Measurements from ENCODE around the gene ZFYVE26. TPM values are rescaled to one million over a fixed set of nuclear protein-coding genes. Genes with fewer than 3 reads are reported as not detected.
"Not testable (repeated sequence)": the region's sequence is repeated elsewhere in the genome, so short reads cannot be mapped to it uniquely, and the experiment has no call there.

Gene ZFYVE26
- total RNA-seq, 1 donor from 2014 or later, result 19.3 TPM

- no peak for DNase-seq (ENCODE audit: low spot score in 2 of 2)
- no peak for TF ChIP-seq CTCF (IDR thresholded peaks at IDR 0.05)
Observed at GRCh38 chr14:67718265-67718664, 98.1 kb downstream of the ZFYVE26 start.

GRCh38 chr14:67717048-67717447, 99.3 kb downstream of the ZFYVE26 start:
- no peaks in the 10 kb centered on the region for H3K27me3 ChIP-seq
- intact Hi-C loops (cut with DNase I), result no loop called here
- H3K36me3 ChIP-seq, result no peaks in the 10 kb centered on the region
- TF ChIP-seq CTCF (IDR thresholded peaks at IDR 0.05), result no peak
- no peaks in the 10 kb centered on the region for H3K9me3 ChIP-seq
- H3K27ac ChIP-seq, result no peak overlapping the region
- H3K4me1 ChIP-seq, result peaks cover 0 to 2% of the 10 kb centered on the region in 2 donors
- no peak for DNase-seq (ENCODE audit: low spot score in 2 of 2)
- H3K4me3 ChIP-seq, result no peak overlapping the region

More at GRCh38 chr14:67718265-67718664, 98.1 kb downstream of the ZFYVE26 start:
- Histone ChIP-seq H3K9me3 (no peaks in the 10 kb centered on the region), H3K36me3 (no peaks in the 10 kb centered on the region), H3K4me3 (no peak overlapping the region), H3K27ac (no peak overlapping the region), H3K4me1 (peaks cover 0 to 2% of the 10 kb centered on the region in 2 donors), H3K27me3 (no peaks in the 10 kb centered on the region)
- intact Hi-C loops (cut with DNase I), result no loop called here

- Histone ChIP-seq H3K4me1 (no peaks in the 10 kb centered on the region), H3K36me3 (no peaks in the 10 kb centered on the region), H3K27me3 (no peaks in the 10 kb centered on the region), H3K27ac (no peak overlapping the region), H3K4me3 (no peak overlapping the region), H3K9me3 (no peaks in the 10 kb centered on the region)
- DNase-seq (ENCODE audit: low spot score in 2 of 2), result no peak
- intact Hi-C loops (cut with DNase I), result no loop called here
- no peak for TF ChIP-seq CTCF (IDR thresholded peaks at IDR 0.05)
Observed at GRCh38 chr14:67710209-67710608, 106.2 kb downstream of the ZFYVE26 start.

GRCh38 chr14:67709796-67710195, 106.6 kb downstream of the ZFYVE26 start:
- H3K27me3 ChIP-seq; DNase-seq (ENCODE audit: low spot score in 2 of 2); H3K4me3 ChIP-seq; H3K27ac ChIP-seq; H3K9me3 ChIP-seq; intact Hi-C loops (cut with DNase I); H3K4me1 ChIP-seq; H3K36me3 ChIP-seq: not testable (repeated sequence)

- H3K27ac ChIP-seq; H3K27me3 ChIP-seq; H3K4me3 ChIP-seq; H3K9me3 ChIP-seq; H3K36me3 ChIP-seq; DNase-seq (ENCODE audit: low spot score in 2 of 2); H3K4me1 ChIP-seq; intact Hi-C loops (cut with DNase I): not testable (repeated sequence)
Observed at GRCh38 chr14:67709346-67709745, 107.0 kb downstream of the ZFYVE26 start.

- TF ChIP-seq CTCF (IDR thresholded peaks at IDR 0.05), result no peak
- no peaks in the 10 kb centered on the region for H3K27me3 ChIP-seq
- H3K4me1 ChIP-seq, result no peaks in the 10 kb centered on the region
- H3K27ac ChIP-seq, result no peak overlapping the region
- H3K4me3 ChIP-seq, result no peak overlapping the region
- no peaks in the 10 kb centered on the region for H3K9me3 ChIP-seq
- no peak for DNase-seq (ENCODE audit: low spot score in 2 of 2)
- no peaks in the 10 kb centered on the region for H3K36me3 ChIP-seq
- intact Hi-C loops (cut with DNase I), result no loop called here
Observed at GRCh38 chr14:67705211-67705610, 111.2 kb downstream of the ZFYVE26 start.

- H3K4me3 ChIP-seq, result no peak overlapping the region
- no peaks in the 10 kb centered on the region for H3K9me3 ChIP-seq
- intact Hi-C loops (cut with DNase I), result loop anchor here (1.0 to 5.0 kb wide), 6 partner anchors 37 to 277 kb away; partner anchors contain the start of genes ARG2 and PIGH
- TF ChIP-seq CTCF (IDR thresholded peaks at IDR 0.05), result peak; percentile 63 to 79 (median 68)
- H3K27me3 ChIP-seq, result no peaks in the 10 kb centered on the region
- no peaks in the 10 kb centered on the region for H3K36me3 ChIP-seq
- no peaks in the 10 kb centered on the region for H3K4me1 ChIP-seq
- DNase-seq (ENCODE audit: low spot score in 2 of 2), result no peak
- H3K27ac ChIP-seq, result no peak overlapping the region
Observed at GRCh38 chr14:67704484-67705089, 111.8 kb downstream of the ZFYVE26 start.
